Endometrium (tissue), 2 donors: ENCODE results near the gene NPM1.
"Not testable (repeated sequence)": the region's sequence is repeated elsewhere in the genome, so short reads cannot be mapped to it uniquely, and the experiment has no call there.

Experiments
- FAIRE-seq: peaks from 2 replicates; lab custom pipeline; 2012; peaks lifted over from hg19 to GRCh38; lab: Jason Lieb, UNC
- donor health status: control.
- donor health status: control.

The NPM1 gene

DNA sequence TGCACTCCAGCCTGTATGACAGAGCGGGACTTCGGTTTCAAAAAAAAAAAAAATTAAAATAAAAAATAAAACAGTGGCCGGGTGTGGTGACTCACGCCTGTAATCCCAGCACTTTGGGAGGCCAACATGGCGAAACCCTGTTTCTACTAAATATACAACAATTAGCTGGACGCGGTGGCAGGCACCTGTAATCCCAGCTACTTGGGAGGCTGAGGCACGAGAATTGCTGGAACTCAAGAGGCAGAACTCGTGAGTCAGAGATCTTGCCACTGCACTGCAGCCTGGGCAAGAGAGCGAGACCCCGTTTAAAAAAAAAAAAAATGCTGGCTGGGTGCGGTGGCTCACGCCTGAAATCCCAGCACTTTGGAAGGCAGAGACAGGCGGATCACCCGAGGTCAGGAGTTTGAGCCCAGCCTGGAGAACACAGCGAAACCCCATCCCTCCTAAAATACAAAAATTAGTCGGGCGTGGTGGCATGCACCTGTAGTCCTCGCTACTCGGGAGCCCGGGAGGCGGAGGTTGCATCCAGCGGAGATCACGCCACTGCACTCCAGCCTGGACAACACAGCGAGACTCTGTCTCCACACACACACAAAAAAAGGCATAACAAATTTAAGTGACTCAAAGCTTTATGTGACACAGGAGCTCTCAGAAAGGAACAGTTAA lies 1.5 kb upstream of the NPM1 start:
- no peak for FAIRE-seq

DNA sequence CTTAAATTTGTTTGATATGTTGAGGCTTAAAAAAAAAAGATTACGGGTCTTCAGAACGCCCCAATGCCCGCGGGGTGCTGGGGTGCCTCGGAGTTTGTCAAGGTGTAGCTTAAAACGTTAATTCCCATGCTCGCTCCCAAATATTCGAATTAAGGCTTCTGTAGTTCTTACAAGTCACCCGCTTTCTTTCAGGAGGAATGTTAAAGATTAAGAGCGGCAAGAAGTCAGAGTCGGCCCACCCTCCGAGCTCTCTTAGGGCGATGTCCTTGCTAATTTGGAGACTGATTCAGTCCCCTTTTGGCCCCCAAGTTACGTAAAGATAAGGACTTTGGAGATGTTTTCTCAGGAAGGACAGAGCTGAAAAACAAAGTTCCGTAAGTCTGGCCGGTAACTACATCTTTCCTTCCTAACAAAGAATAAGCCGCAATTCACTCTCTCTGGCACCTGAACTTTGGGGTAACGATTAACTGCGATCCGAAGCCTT lies 746 bp upstream of the NPM1 start:
- FAIRE-seq = no peak

DNA sequence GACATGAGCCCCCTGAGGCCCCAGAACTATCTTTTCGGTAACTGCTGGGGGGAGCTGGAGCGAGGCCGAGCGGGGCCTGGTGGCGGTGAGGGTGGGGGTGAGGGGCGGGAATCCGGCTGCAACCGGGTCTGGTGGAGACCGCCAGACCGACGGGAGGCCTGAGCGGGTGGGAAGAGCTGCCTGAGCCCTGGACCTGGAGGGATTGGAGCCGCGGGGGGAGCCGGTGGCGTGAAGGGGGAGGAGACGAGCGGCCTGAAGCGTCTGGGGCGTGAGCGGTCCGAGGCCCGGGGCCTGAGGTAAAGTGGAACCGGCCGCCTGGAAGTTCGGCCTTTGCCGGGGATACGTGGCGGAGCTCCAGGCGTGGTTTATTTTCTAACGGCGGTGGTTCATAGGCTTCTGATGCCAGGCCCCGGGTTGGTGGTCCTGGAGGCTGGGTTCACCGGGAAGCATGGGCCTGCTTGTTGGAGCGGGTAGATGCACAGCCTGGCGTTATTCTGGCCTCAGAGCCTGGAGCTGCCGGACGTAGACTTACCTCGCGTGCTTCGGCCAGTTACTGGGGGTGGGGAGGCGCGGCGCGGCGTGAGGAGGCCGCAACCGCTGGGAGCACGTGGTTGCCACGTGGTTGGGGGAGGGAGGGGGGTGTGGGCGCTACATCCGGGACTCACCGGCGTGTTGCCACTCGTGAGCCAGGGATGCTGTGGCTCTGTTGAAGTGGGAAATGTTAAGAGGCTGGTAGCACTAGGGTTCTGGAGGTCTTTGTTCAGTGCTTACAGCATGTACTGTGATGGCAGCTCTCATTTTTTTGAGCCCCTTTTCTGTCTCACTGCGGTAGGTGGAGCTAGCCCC lies 544 bp downstream of the NPM1 start:
- FAIRE-seq = no peak

DNA sequence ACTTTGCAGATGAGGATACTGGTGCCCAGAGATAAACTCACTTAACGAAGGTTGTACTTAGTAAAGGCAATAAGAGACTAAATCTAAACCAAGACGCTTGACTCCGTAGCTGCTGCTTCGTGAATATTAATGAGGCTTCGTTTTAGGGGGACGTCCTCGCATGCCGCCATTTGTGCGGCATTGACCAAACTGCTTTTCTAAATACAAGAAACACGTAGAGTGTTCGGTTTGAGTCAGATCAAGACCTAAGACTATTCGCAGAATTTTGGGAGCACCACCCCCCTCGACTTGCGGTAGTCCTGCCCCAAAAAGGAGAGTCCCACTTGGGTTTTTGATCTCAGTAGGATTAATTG lies 1.1 kb downstream of the NPM1 start:
- FAIRE-seq = no peak

DNA sequence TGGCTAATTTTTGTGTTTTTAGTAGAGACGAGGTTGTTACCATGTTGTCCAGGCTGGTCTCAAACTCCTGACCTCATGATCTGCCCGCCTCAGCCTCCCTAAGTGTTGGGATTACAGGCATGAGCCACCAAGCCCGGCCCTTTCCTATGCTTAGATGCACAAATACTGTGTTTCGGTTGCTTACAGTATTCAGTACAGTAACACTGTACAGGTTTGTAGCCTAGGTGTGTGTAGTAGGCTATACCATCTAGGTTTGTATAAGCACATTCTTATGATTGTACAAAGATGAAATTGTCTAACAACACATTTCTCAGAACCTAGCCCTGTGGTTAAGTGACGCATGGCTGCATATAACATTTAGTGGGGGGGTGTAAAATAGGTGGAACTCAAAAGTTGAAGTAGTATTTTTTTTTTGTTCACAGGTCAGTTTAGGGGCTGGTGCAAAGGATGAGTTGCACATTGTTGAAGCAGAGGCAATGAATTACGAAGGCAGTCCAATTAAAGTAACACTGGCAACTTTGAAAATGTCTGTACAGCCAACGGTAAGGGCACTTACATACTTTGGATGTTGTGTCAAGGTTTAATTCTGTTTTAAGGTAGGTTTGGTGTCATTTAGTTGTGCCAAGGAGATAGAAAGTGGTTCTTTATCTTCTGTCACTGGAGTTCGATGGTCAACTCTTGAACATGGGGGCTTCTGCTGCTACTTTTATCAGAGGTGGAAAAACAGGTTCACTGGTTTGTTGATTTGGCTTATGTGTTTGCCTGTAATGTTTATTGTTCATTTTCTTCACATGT lies 3.4 kb downstream of the NPM1 start:
- FAIRE-seq = no peak

DNA sequence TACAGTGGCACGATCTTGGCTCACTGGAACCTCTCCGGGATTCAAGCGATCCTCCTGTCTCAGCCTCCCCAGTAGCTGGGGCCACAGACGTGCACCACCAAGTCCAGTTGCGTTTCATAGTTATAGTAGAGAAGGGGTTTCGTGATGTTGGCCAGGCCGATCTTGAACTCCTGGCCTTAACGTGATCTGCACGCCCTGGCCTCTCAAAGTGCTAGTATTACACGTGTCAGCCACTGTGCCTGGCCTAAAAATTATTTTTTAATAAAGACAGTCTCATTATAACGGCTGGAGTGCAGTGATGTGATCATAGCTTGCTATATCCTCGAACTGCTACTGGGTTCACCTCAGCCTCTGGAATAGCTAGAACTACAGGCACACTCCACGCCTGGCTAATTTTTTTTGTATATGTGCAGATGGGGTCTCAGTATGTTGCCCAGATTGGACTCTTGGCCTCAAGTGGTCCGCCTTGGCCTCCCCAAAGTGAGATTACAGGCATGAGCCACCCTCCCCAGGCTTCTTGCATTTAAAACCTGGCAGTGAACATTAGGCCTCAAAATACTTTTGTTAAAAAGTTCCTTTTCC lies 4.4 kb downstream of the NPM1 start:
- no peak for FAIRE-seq

DNA sequence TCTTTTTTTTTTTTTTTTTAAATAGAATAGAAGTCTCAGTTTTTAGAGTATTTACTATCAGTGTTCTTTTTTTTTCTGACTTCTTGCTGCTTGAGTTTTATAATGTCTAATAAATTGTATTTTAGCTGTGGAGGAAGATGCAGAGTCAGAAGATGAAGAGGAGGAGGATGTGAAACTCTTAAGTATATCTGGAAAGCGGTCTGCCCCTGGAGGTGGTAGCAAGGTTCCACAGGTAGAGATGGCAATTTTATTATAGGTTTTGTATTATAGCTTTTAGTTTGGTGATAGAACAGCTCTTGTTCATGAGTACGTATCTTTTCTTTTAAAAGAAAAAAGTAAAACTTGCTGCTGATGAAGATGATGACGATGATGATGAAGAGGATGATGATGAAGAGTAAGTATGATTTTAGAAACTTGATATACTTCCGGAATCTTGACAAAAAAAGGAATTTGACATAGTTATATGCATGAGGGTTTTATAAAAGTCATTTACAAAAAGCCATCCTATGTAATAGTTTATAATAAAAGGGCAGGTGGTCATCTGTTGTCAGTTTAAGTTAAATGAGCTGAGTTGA lies 5.0 kb downstream of the NPM1 start:
- no peak for FAIRE-seq

DNA sequence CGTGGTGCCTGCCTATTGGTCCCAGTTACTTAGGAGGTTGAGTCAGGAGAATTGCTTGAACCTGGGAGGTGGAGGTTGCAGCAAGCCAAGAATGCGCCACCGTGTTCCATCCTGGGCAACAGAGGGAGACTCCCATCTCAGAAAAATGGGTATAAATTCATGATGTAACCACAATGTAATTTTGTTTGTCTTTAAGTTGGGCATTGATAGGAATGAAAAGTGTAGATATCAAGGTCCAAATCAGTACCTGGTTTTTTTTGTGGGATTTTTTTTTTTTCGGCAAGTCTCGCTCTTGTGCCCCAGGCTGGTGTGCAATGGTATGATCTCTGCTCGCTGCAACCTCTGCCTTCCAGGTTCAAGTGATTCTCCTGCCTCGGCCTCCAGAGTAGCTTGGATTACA lies 7.4 kb downstream of the NPM1 start:
- FAIRE-seq = no peak

DNA sequence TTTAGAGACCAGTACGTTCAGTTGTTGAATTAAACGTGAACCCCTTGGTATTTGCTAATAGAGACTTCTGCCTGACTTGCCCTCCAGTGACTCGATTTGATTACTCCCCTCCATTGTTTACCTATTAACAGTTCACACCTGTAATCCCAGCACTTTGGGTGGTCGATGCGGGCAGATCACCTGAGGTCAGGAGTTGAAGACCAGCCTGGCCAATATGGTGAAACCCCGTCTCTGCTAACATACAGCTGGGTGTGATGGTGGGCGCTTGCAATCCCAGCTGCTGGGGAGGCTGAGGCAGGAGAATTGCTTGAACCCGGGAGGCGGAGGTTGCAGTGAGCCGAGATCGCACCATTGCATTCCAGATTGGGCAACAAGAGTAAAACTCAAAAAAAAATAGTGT lies 8.9 kb downstream of the NPM1 start:
- FAIRE-seq = not testable (repeated sequence)

DNA sequence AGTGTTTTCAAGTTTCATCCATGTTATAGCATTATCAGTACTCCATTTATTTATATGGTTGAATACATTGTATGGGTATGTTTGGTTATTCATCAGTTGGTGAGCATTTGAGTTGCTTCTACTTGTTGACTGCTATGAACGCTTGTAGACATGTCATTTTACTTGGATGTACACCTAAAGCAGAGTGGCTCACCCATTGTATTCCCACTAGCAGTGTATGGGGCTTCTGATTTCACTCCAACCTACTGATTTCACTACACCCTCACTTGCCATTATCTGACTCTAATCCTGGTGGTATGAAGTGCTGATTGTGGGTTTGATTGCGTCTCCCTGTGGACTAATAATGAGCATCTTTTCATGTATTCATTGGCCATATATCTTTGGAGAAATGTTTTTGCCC lies 9.5 kb downstream of the NPM1 start:
- no peak for FAIRE-seq

DNA sequence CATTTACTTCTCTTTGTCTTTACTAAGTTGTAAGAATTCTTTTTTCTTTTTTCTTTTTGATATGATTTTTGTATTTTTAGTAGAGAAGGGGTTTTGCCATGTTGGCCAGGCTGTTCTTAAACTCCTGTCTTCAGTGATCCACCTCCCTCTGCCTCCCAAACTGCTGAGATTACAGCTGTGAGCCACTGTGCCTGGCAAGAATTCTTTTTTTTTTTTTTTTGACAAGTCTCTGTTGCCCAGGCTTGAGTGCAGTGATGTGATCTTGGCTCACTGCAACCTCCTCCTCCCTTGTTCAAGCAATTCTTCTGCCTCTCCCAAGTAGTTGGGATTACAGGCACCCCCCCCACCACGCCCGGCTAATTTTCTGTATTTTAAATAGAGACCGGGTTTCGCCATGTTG lies 9.9 kb downstream of the NPM1 start:
- no peak for FAIRE-seq

DNA sequence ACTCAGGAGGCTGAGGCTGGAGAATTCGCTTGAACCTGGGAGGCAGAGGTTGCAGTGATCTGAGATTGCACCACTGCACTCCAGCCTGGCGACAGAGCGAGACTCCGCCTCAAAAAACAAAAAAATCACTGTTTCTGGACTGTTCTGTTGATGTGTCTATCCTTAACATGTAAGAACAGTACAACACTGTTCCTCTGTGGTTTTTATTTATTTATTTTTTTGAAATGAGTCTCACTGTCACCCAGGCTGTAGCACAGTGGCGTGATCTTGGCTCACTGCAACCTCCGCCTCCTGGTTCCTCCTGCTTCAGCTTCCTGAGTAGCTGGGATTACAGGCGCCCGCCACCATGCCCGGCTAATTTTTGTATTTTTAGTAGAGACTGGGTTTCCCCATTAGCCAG lies 11.0 kb downstream of the NPM1 start:
- not testable (repeated sequence) for FAIRE-seq

DNA sequence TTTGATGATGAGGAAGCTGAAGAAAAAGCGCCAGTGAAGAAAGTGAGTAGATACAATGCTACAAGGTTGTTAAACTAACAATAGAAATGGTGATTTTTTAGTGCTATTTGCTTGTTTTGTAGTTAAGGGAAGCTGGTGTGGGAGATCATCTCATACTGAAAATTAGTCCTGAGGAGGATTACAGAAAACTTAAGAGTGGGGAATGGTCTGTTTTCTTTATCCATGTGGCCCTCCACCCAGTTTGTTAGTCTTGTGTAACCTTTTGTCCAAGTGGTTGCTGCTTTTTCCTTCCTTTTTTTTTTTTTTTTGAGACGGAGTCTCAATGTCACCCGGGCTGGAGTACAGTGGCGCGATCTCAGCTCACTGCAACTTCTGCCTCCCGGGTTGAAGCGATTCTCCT lies 12.5 kb downstream of the NPM1 start:
- FAIRE-seq = no peak

DNA sequence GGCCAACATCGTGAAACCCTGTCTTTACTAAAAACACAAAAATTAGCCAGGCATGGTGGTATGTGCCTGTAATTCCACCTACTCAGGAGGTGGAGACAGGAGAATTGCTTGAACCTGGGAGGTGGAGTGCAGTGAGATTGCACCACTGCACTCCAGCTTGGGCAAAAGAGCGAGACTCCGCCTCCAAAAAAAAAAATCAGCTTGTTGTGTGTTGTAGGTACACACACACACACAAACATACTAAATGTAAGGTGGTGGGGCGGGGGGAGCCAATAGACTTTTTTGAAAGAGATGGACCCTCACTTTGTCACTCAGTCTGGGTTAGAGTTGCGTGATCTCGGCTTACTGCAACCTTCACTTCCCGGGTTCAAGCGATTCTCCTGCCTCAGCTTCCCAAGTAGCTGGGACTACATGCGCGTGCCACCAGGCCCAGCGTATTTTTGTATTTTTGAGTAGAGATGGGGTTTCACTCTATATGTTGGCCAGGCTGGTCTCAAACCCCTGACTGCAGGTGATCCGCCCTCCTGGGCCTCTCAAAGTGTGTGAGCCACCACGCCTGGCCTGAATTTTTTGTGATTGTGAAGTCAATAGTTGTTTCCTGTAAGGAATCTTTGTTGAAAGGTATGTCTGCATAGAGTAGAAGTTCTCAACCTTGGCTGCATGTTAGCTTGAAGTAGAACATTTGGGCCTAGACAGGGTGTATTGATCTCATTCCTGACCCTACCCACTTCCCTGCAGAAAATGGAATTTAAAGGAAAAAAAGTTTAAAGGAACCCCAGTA lies 13.7 kb downstream of the NPM1 start:
- no peak for FAIRE-seq

DNA sequence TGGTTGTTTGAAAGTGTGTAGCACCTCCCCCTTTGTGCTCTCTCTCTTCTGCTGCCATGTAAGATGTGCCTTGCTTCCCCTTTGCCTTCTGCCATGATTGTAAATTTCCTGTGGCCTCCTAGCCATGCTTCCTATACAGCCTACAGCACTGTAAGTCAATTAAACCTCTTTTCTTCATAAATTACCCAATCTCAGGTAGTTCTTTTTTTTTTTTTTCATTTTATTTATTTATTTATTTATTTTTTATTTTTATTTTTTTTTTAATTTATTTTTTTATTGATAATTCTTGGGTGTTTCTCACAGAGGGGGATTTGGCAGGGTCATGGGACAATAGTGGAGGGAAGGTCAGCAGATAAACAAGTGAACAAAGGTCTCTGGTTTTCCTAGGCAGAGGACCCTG lies 15.1 kb downstream of the NPM1 start:
- FAIRE-seq = not testable (repeated sequence)

DNA sequence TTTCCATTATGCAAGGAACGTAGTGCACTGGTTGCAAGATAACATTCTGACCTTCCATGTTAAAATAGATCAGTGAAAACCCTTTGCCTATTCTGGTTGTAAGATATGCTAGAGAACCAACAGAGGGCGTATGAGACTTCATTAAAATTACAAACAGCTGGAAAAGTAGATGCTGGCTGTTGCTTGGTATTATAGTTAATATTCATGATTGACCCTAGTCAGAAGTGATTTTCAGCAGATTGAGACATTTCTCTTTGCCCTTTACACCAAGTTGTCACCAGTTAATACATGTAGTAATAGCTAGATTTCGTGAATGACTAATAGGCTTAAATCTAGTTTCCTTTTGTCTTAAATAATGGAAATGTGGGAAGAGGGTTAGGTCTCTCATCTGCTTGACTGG lies 18.0 kb downstream of the NPM1 start:
- no peak for FAIRE-seq

DNA sequence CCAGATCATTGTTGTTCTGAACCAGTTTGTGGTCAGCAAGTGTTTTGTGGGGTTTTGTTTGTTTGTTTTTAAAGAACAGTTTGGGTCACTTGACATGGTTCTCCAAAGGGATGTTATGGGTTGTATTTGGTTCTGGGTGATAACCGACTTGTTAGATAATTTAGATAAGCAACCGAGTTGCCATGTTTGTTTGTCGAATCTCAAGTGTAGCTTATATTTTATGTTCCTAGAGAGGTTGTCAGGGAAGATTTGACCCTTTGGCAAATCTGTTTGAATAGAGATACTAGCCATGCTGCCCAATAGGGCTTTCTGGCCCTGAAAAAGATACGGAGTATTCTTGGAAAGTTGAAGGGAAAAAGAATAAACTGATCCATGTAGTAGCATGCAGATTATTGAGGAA lies 19.6 kb downstream of the NPM1 start:
- no peak for FAIRE-seq

DNA sequence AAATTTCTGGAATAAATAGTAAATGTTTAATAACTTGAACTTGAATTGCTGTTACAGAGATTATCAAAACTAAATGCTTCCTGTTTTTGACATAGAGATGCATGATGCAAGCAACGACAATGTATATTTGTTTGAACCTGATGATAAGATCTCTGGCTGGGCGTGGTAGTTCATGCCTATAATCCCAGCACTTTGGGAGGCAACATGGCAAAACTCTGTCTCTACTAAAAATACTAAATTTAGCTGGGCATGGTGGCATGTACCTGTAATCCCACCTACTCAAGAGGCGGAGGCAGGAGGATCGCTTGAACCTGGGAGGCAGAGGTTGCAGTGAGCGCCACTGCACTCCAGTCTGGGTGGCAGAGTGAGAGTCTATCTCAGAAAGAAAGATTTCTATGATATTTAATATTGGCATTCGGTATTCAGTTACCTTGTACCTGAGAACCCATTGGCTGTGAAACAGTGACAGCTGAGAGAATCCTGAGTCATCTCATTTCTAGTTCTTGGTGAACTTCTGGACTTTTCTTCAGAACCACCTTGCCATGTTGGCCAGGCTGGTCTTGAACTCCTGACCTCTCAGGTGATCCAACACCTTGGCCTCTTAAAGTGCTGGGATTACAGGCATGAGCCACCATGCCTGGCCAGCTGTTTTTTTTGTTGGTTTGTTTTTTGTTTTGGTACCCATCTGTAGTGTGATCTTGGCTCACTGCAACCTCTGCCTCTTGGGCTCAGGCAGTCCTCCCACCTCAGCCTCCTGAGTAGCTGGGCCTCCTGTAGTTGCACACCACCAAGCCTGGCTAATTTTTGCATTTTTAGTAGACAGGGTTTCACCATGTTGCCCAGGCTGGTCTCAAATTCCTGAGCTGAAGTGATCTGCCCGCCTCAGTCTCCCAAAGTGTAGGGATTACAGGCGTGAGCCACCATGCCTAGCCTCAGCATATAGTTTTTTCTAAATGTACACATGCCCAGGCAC lies 21.8 kb downstream of the NPM1 start:
- no peak for FAIRE-seq

DNA sequence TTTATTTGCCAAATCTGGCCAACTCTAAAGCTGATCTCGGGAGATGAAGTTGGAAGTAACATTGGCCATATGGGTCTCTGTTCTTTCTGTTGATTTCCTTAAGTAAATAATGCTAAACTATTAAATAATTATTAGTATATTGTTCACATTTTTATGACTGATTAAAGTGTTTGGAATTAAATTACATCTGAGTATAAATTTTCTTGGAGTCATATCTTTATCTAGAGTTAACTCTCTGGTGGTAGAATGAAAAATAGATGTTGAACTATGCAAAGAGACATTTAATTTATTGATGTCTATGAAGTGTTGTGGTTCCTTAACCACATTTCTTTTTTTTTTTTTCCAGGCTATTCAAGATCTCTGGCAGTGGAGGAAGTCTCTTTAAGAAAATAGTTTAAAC lies 22.5 kb downstream of the NPM1 start:
- FAIRE-seq = no peak

DNA sequence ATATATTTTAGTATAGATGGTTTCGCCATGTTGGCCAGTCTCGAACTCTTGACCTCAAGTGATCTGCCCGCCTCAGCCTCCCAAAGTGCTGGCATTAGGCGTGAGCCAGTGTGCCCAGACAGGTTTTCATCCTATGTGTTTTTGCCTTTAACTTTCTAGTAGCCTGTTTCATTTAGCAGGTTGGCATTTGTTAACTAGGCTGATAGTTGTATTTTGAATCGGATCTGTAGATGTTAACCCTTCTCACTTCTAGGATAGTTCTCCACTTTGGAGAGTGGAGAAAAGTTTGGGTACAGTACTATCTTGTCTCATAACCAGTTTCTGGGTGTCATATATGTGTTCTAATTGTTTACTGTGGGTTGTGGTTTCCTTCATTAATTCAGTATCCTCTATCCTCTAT lies 24.5 kb downstream of the NPM1 start:
- FAIRE-seq = no peak
